GM19239 (cell line): ENCODE measurements around the gene ZNF710.

Source experiments
- DNase-seq: peaks from one replicate; pipeline ENCODE4 v3.0.0; 2011; ENCODE audit warnings: low spot score; ENCODE audit not compliant: insufficient read length
- FAIRE-seq: peaks from 2 replicates; lab custom pipeline; 2011; peaks lifted over from hg19 to GRCh38; lab: Jason Lieb, UNC

ZNF710 gene

DNA sequence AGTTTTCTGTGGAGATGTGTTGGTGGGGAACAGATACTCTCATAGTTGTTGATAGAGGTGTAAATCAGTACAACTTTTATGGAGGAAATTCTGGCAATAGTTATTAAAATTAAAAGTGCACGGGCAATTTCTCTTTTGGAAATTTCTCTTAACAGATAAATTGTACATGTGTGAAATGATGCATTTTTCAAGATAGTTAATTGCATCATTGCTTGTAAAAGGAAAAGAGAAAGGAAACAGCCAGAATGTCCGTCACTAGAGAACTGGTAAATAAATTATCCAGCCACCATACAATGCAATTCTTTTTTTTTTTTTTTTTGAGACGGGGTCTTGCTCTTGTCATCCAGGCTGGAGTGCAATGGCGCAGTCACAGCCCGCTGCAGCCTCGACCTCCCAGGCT is 14.2 kb downstream of the ZNF710 start:
- FAIRE-seq (no peak), DNase-seq (no peak)

DNA sequence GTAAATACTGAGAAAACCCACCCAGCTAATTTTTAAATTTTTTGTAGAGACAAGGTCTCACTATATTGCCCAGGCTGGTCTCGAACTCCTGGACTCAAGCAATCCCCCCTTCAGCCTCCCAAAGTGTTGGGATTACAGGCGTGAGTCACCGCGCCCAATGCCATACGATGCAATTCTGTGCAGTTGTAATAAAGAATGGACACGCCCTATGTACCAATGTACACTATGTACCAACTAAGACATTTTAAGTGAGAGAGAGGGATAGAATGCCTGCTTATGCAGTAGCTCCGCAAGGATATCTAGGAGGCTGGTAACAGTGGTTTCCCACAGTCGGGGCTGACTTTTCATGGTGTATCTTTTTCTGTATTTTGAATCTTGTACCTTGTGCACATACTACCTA is 14.6 kb downstream of the ZNF710 start:
- DNase-seq (no peak), FAIRE-seq (no peak)

DNA sequence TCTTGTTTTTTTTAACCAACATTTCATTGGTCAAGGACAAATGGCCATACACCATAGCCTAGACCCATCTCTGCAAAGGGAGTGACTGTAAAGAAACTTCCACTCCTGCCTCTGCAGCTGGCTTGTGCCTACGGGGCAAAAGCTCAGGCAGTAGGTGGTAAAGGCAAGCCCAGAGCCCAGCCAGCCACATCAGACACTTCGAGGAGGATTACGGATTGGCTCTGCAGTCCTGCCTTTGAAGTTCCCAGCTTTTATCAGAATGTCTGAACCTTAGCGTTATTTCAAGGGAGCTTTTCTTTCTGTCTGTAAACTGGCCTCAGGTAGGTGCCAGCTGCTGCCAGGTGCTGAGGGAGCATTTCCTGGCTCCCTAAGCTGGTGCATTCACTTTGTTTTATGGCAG is 15.6 kb downstream of the ZNF710 start:
- DNase-seq (no peak), FAIRE-seq (no peak)

DNA sequence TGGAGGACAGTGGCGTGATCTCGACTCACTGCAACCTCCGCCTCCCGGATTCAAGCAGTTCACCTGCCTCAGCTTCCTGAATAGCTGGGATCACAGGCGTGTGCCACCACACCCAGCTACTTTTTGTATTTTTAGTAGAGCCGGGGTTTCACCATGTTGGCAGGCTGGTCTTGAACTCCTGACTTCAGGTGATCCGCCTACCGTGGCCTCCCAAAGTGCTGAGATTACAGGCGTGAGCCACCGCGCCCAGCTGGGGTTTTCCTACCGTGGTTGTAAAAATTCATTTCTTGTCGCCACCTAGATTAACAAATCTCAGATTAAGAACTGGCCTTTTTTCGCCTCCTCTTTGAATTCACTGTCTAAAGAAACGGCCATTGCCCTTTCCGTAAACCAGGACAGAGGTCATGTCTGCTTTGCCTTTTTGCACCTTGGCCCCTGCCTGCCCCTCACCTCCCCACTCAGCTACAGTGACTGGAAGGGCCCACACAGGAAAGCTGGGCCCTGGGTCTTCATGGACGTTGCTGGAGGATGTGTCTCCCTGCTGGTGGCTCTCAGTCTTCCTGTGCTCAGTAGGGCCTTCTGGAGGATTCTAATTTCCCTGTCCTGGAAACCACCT is 17.2 kb downstream of the ZNF710 start:
- FAIRE-seq (no peak), DNase-seq (no peak)

DNA sequence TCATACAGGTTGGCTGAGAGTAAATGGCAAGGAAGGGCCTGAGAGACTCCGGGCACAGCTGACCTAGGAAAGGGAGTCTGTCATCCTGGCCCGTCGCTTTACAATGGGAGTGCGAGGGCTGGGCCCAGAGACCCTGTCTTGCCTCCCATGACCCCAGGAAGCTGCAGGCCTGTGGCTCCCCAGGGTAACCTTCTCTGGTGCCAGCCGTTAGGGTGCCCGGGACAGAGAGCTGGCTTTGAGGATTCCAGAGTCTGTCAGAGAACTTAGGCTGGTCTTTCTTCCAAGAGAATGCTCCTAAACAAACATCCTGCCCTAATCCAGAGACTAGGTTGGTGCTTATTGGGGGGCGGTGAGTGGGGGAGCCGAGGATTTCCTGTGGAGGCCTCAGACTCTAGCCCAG is 18.5 kb downstream of the ZNF710 start:
- FAIRE-seq: no peak

DNA sequence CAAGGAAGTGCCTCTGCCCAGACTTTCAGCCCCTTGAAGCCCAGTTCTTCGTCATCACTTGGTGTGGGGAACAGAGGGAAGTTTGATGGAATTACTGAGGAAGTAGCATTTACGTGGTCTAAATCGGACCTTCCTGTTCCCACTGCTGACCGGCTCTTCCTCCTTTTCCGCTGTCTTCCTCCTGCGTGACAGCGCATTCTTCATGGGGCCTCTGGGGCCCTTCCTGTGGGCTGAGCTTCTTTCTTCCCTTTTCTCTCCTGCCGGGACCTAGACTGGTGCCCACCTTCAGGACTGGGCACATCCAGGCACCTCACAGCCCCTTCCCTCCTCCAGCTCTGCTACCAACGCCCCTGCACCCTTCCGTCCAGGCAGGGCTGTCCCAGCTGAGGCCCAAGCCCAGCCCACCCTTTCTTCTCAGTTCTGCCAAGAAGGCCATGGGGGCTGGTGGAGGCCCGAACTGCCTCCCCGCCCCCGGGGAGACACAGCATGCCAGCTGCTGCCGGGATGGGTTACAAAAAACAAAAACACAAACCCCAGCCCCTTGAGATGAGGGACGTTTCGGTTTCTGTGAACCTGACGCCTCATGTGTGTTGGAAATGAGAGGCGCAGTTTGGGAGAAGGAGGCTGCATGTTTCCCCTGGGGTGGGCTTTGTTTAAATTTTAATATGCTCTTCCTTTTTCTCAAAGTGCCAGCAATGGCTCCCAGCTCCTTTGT is 19.1 kb downstream of the ZNF710 start:
- DNase-seq (no peak), FAIRE-seq (peak; percentile 70)

More for the DNA sequence above, 18.5 kb downstream of the ZNF710 start:
- no peak for DNase-seq

DNA sequence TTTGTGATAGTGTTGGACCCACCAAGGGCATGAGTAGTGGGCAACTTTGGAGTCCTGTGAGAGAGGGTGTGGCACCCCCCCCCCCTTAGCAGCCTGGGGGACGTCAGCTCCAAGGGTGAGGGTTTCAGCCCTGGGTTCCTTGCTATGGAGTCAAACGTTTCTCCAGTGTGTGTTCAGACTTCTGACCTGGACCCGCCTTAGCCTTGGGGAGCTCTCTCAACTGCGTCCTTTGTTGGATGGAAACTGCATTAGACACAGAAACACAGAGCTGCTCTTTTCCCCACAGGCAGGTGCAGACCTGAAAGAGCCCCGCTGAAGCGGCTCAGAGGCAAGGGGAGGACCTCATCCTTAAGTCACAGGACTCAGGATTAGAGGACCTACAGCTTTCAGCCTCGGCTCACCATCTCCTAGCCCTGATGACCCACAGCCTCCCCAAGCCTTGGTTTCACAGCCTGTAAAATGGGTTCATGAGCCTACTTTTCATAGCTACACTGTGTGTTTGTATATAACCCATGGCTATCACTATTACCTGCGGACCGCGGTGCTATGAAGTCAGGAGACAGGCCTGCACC is 19.9 kb downstream of the ZNF710 start:
- no peak for FAIRE-seq
- no peak for DNase-seq

DNA sequence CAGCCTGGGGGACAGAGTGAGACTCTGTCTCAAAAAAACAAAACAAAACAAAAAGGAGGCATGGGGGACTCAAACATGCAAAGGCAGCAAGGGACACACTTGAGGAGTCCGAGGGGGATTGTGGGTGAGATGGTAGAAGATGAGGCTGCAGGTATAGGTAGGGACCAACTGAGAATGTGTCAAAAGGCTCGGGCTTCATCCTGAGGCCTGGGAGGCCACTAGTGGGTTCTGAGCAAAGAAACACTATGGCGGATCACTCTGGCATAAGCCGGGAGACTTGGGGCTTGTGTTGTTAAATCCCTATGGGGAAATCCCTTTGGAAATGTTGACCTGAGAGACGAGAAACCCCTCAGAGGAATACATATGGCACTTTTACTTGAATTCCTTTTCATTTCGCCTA is 21.2 kb downstream of the ZNF710 start:
- DNase-seq: no peak
- no peak for FAIRE-seq

DNA sequence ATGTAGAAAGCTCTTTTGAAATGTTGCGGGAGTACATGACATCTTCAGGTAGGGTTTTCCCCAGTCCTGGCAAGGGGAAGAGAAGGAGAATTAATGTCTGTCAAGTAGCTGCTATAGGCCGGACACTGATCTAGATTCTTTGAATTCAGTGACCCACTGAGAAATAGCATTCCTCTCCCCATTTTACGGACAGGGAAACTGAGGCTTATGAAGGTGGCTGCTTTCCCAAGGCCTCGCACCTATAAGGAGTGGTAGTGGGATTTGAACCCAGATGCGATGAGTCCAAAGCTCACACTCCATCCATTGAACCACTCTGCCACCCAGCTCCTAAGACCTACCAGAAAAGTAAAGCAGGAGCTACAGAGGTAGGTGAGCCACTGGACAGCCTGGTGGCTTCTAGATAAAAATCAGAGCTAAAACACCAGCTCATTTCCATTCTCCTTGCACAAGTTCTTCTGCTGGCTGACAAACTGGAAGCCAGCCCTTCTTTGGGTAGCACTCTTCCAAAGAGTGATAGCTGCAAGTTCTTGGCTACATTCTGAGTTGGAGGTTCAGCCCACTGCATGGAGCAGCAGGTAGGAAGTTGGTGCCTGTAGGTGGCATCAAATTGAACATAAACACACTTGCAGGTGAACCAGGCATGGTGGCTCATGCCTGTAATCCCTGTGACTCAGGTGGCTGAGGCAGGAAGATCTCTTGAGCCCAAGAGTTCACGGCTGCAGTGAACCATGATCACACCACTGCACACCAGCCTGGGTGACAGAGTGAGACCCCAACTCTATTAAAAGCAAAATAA is 22.0 kb downstream of the ZNF710 start:
- FAIRE-seq (no peak), DNase-seq (no peak)

DNA sequence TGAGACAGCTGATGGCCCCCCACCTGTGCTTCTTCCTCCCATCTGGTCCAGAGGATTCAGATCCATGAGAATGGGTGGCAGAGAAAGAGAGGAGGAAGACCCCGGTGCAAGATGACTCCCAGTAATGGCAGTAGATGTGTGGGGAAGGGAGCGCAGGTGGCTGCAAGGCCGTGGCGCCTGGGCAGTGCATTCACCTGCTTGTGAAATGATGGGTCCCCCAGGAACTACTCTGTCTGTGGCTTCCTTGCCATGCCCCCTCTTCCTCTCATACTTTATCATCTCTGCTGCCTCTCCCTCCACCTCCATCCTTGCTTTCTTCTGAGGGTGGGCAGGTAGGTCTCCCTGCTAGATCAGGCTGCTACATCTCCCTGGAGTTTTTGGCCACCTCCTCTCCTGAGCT is 23.3 kb downstream of the ZNF710 start:
- no peak for DNase-seq
- no peak for FAIRE-seq

DNA sequence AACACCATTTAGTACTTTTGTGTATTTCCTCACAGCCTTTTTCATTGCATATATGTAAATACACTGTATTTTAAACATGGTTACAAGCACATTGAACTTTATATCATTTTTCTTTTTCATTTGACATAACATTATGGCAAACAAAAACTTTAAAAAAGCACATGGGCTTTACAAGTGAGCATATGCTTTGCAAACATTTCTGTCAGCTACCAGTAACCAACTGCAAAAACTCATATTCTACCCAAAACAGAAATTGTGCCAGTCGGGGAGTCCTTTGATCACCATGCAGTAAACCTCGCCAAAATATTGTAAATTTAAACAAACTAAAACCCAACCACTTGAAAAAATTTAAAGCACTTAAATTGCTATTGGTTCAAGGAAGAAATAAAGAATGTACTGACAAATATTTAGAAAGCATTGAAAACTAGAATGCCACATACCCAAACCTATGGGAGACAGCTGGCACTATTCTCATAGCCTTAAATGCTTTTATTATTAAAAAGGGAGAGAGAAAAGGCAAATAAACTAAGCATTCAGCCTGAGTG is 24.4 kb downstream of the ZNF710 start:
- FAIRE-seq: no peak
- no peak for DNase-seq

DNA sequence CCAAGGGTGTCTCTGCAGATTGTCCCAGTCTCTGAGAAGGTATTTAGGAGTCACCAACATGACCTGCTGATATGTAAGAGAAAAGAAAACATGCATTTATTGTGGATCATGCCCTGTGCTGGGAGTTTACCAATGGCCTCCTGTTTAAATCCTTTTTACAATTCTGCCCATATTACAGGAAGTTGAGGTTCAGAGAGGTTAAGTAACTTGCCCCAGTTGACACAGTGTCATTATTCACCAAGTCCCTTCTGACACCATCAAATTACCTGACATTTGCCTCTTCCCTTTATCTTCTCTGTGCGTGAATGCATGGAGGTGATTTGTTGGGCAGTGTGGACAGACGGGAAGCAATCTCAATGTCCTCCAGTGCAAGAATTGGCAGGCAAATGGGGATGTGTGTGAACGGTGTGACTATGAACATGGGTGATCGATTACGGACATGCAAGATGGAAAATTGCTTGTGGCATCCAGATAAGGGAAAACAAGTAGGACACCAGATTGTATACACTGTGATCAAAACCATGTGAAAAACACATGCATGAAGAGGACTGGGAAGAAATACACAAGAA is 27.3 kb downstream of the ZNF710 start:
- FAIRE-seq (peak; percentile 4), DNase-seq (no peak)

DNA sequence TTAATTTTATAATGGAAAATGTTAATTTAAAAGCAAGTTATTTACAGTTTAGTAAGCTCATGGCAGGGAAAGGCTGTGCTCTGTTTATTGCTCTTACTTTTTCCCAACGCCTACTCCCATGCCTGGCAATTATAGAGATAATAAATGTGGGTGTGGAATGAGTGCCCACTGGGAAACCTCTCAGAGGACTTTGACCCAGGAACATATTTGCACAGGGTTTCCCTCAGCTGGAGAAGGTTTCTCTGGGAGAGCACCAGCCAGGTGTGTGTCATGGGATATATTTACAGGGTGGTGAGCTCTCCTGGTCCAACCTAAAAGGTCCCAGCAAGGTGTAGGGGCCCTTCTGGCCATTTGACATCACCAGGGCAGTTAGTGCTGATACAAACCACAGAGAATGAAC is 27.9 kb downstream of the ZNF710 start:
- FAIRE-seq (no peak), DNase-seq (no peak)

DNA sequence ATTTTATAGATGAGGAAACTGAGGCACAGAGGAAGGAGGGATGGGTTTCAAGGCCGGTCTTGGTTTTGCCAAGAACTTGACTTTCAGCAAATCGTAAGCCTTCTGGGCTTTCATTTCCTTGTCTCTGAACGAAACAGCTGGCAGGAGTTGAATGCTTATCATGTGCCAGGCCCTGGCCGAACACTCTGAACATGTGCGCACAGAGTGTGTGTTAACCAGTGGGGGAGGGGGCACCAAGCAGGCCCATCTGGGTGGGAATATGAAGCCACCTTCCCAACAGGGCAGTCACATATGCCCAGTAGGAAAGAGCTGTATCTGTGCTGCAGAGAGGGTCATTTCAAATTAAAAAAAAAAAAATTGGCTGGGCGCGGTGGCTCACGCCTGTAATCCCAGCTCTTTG is 29.3 kb downstream of the ZNF710 start:
- no peak for FAIRE-seq
- no peak for DNase-seq

DNA sequence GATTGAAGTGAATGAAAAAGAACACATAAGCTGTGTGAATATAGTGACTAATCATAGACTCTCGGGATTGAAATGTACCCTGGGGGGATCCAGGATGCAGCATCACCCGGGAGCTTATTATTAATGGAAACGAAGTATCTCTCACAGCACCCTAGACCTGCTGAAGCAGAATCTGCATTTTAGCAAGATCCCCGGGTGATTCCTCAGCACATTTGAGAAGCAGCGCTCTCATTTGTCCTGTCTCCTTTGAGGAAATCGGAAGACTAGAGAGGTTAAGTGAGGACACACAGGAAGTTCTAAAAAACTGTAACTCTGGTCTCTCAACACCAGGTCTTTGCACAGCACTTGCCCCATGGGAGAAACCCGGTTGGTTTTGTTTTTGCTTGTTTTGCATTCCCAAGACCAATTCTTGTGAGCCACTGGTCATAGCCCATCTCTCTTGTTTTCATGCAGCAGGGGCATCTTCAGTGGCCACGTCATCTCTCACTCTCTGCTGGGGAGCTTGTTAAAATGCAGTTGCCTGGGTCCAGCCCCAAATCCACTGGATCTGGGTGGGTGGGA is 30.2 kb downstream of the ZNF710 start:
- FAIRE-seq (peak; percentile 100), DNase-seq (peak; percentile 77)

DNA sequence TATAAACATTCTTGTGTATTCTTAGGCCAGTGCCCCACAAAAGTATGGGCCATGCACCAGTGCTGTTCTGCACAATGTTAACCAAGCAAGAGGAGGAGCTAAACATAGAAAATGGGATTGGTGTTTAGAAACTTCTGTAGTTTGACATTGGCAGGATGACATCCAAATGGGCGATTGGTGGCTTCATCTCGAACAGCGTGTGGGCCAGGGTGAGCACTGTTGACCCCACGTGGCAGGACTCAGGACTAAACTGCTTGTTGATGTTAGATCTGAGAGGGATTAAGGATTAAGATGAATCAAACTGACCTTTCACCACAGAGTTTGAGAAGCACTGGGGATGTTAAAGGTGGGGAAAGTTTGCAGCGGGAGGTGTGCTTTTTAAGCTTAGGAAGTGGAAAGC is 31.9 kb downstream of the ZNF710 start:
- FAIRE-seq: no peak
- no peak for DNase-seq

DNA sequence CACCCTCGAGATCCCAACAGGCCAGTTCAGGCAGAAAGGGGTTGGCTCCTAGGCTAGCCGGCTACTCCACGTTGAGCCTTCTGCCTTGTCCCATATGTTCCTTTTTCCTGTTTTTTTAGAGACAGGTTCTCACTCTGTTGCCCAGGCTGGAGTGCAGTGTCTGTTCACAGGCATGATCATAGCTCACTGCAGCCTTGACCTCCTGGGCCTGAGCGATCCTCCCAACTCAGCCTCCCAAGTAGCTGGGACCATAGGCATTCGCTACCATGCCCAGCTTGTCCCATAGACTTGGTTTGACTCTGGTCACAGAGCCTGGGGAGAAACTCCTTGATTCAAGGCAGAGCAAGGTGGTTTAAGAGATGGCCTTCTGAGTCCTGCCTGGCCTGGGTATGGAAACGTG is 32.3 kb downstream of the ZNF710 start:
- no peak for DNase-seq
- FAIRE-seq: no peak

DNA sequence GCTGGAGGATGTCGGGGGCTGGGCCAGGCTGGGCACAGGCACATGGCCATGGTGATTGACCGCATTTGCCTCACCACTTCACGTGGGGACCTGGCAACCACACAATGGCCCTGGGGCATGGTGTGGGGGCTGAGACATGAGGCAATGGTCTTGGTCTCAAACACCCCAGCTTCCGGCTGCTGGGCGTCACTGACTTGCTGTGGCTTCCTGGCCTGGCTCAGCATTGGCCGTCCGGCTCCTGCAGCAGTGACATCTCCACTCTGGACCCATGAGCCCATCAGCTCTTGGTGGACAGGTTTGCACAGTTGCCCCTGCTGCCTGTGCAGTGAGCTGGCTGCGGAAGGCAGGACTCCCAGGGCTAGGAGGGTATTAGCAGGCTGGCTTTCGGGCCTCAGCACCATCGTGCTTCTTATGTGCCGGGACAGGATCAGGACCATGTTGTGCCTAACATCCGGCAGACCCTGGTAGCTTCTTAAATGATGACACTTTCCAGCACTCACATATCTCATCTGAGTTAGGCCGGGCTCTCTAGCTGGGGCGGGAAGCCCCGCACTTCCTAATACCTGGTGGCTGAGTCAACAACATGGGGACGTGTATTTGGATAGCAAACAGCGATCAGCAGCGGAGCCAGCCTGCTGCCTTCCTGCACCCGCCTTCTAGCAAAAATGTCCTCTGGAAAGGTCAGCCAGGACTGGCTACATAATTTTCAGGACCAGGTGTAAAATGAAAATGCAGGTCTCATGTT is 34.1 kb downstream of the ZNF710 start:
- DNase-seq (no peak), FAIRE-seq (no peak)

DNA sequence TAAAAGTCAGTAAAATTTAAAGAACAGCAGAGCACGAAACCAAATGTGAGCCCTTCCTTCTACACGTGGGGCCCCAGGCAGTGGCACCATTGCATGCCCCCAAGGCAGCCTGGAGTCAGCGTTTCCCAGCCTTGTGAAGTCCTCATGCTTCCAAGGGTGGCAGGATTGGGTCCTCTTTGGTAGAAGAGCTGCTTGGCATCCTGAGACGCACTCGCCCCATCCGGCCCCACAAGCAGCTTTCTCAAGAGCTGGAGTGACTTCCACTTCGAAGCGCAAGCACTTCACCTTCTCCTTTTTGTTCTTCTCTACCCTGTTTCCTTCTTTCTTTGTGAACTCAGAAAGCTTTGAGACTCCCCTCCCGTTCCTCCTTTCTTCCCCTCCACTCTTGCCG is 34.7 kb downstream of the ZNF710 start:
- FAIRE-seq (no peak), DNase-seq (no peak)

DNA sequence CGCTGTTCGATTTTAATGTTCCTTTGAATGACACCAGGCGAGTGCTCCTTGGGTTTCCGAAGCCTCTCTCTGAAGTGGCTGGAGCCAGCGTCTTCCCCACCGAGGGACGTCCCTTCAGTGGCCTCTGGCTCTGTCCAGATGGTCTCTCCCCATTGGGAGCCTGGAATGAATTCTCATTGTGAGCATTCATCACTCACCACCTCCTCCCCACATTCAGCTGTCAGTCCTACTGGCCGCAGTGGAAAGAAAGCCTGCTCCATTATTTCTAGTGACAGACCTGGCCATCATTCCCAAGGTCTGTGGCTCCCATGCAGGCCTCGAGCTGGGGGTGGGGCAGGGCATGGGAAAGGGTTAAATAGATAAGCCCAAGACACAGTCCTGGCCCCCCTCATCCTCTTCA is 35.2 kb downstream of the ZNF710 start:
- FAIRE-seq: no peak
- DNase-seq: no peak
